AG09319 (cell line): ENCODE results near the gene ASCL5.

ENCODE experiments used
- DNase-seq: peaks from one replicate; pipeline ENCODE4 v3.0.0-alpha.2; 2010; ENCODE audit warnings: low read depth; ENCODE audit errors: extremely low read depth
- CTCF ChIP-seq: IDR thresholded peaks from 2 replicates; pipeline ENCODE4 v1.5.1; 2011; ENCODE audit warnings: low read depth, mild to moderate bottlenecking, inconsistent platforms, low read length, moderate library complexity

The ASCL5 gene

GRCh38 chr1:201157949-201158348, 31.0 kb upstream of the ASCL5 start:
- no peak for TF ChIP-seq CTCF
- DNase-seq, result no peak

GRCh38 chr1:201156819-201157218, 29.8 kb upstream of the ASCL5 start:
- TF ChIP-seq CTCF, result no peak
- DNase-seq, result no peak

- DNase-seq, result no peak
- no peak for TF ChIP-seq CTCF
These were observed 29.4 kb upstream of the ASCL5 start for GRCh38 chr1:201156346-201156745.

GRCh38 chr1:201155354-201155753, 28.4 kb upstream of the ASCL5 start:
- DNase-seq, result no peak
- TF ChIP-seq CTCF, result no peak

- TF ChIP-seq CTCF, result no peak
- peak; percentile 91 for DNase-seq
These were observed 27.6 kb upstream of the ASCL5 start, which contains the start of gene TMEM9 for GRCh38 chr1:201154389-201155165. TMEM9 (minus strand) TSS chr1:201154474; CDS start chr1:201153923, 551 bp downstream.

DNA sequence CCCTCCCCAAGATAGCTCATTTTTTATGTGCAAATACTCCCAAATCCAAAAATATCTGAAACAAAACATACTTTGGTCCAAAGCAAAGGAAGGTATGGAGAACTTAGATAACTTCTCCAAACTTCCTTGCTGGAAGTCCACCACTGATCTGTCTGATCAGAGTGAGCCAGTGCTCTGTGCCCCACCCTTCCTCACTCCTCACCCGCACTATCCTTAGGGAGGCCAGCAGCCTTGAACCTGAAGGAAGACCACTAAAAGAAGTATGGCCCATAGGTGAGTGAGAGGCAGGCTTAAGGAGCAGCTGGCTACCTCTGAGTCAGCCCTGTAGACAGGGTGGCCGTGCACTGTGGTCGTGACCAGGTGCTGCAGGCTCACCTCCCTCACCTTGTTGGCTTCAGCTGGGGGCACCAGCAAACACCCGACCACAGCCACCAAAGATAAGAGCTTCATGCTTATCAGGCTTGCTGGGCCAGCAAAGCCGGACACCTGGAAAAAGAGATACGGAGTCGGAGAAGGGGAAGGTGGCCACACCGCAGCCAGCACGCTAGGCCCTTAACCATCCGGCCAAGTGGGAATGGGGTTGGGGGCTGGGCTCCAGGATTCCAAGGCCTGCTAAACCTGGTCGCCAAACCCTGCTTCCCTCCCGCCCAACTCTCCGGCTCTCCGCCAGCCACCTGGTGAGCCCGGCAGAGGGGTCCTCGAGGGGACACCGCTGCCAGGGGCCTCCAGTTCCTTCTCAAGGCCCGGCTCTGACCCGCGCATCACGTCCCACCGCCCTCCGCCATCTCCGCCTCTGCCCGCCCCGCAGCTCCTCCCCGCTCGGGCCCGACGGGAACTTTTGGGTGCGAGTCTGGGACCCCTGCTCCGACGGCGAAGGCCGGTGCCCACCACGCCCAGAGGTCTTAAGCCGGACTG, 26.7 kb upstream of the ASCL5 start:
- no peak for DNase-seq
- no peak for TF ChIP-seq CTCF

- peak; percentile 31 for TF ChIP-seq CTCF
- DNase-seq, result no peak
These were observed 22.4 kb upstream of the ASCL5 start for GRCh38 chr1:201149400-201149799.
